Measurements from ENCODE around the gene DNM3. TPM values are rescaled to one million over a fixed set of nuclear protein-coding genes. Genes with fewer than 3 reads are reported as not detected.

Gene DNM3
- total RNA-seq, 1 experiment from 2014 or later = 2.7 TPM

DNA sequence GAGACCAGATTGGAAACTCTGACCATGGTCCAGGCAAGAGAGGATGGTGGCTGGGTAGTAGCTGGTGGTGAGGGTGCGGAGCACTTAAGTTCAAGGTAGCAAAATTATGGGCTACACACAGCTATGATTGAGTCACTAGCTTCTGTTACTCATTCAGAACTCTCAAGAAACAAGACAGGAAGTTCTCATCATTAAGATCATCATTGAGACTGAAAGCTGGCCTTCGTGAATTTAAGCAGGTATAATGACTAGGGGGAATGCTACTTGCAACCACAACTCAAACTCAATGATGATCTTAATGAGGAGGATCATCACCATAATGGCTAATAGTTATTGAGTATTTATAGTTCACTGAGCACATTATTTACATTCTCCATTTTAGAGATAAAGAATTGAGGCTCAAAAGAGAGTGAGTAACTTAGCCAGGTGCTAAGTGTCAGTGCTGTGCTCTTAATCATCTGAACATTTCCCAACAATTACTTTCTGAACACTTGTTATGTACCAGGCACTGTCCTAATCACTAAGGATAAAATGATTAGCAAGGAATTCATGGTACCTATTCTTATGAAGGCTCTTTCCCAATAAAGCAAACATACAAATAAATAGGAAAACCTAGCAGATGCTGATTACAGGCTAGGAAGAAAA lies 292.9 kb downstream of the DNM3 start:
- H3K4ac ChIP-seq (ENCODE audit: low read depth, low read length) = no peak overlapping the region
- no peak for TF ChIP-seq CTCF (conservative IDR thresholded peaks at IDR 0.05)
- no peaks in the 10 kb centered on the region for H3K27me3 ChIP-seq (ENCODE audit: insufficient read depth, low read length)
- H3T11ph ChIP-seq (ENCODE audit: low read length) = no peak overlapping the region
- H2AK5ac ChIP-seq (ENCODE audit: insufficient read length, low read length) = no peak overlapping the region
- peaks cover 0 to 2% of the 10 kb centered on the region in 2 experiments; a peak in 1 of 5 replicates for H3K9me3 Mint-ChIP-seq
- no peak for DNase-seq
- no peaks in the 10 kb centered on the region for H3K79me2 ChIP-seq (ENCODE audit: insufficient read depth, low read length)
- H2BK120ac ChIP-seq (ENCODE audit: low read depth, low read length, poor library complexity, severe bottlenecking) = no peak overlapping the region
- H2BK5ac ChIP-seq (ENCODE audit: insufficient read length, low read length) = no peak overlapping the region
- no peak overlapping the region for H4K8ac ChIP-seq (replicated peaks; ENCODE audit: insufficient read length, low read depth, low read length)
- no peak overlapping the region for H3K27ac ChIP-seq (ENCODE audit: insufficient read length, low read depth, low read length)
- H3K27me3 Mint-ChIP-seq (ENCODE audit: low read depth) = no peaks in the 10 kb centered on the region
- H3K4me1 ChIP-seq (ENCODE audit: insufficient read depth, low read length) = no peaks in the 10 kb centered on the region
- no peak overlapping the region for H3K23ac ChIP-seq (ENCODE audit: insufficient read length, low read depth, low read length)
- no peak overlapping the region for H3K4me2 ChIP-seq (ENCODE audit: insufficient read depth, insufficient read length, low read length)
- H4K5ac ChIP-seq (ENCODE audit: insufficient read length, low read depth, low read length) = no peak overlapping the region
- no peaks in the 10 kb centered on the region for H3K9me3 ChIP-seq (ENCODE audit: control insufficient read depth, low read depth, low read length)
- H2BK15ac ChIP-seq (ENCODE audit: low read depth, low read length) = no peak overlapping the region
- no peak overlapping the region for H2BK20ac ChIP-seq (ENCODE audit: low read depth, low read length, poor library complexity, severe bottlenecking)
- H3K9ac ChIP-seq (ENCODE audit: extremely low read depth, insufficient read length, low read length) = no peak overlapping the region
- H3K14ac ChIP-seq (ENCODE audit: insufficient read depth, low read length) = no peak overlapping the region
- H3K18ac ChIP-seq (ENCODE audit: insufficient read length, low read depth, low read length) = no peak overlapping the region
- no peaks in the 10 kb centered on the region; a peak in 1 of 7 replicates for H3K36me3 Mint-ChIP-seq (ENCODE audit: insufficient read depth in 1 of 3, low read depth in 3 of 3)
- H3K23me2 ChIP-seq (ENCODE audit: insufficient read length, low read depth, low read length, poor library complexity, severe bottlenecking) = no peaks in the 10 kb centered on the region
- no peaks in the 10 kb centered on the region for H4K20me1 ChIP-seq (ENCODE audit: control insufficient read depth, insufficient read depth, insufficient read length)
- H2AFZ ChIP-seq (ENCODE audit: low read length) = no peak overlapping the region
- no peaks in the 10 kb centered on the region for H3K4me1 Mint-ChIP-seq
- no peak overlapping the region for H3K27ac Mint-ChIP-seq
- no peak overlapping the region for H2BK12ac ChIP-seq (ENCODE audit: insufficient read length, low read depth, low read length)
- no peak overlapping the region for H3K56ac ChIP-seq (ENCODE audit: insufficient read length, low read depth, low read length)
- no CpG with 5 or more reads among the region's 2 CpGs for WGBS (ENCODE audit: extremely low coverage, insufficient read length, low lambda C conversion rate)
- H3K79me1 ChIP-seq (ENCODE audit: insufficient read depth, low read depth, low read length, poor library complexity, severe bottlenecking) = no peaks in the 10 kb centered on the region
- no peak overlapping the region for H3K4me3 Mint-ChIP-seq
- H4K91ac ChIP-seq (ENCODE audit: insufficient read length, low read depth, low read length) = no peak overlapping the region
